Measurements from ENCODE around the gene XCL1. TPM values are rescaled to one million over a fixed set of nuclear protein-coding genes. Genes with fewer than 3 reads are reported as not detected.

The XCL1 gene
- total and polyA plus RNA-seq, 2 of the 13 experiments (the other 11 are each of a cell fraction or from before 2014, with no cell fraction given): 2.5 to 7.6 TPM

DNA sequence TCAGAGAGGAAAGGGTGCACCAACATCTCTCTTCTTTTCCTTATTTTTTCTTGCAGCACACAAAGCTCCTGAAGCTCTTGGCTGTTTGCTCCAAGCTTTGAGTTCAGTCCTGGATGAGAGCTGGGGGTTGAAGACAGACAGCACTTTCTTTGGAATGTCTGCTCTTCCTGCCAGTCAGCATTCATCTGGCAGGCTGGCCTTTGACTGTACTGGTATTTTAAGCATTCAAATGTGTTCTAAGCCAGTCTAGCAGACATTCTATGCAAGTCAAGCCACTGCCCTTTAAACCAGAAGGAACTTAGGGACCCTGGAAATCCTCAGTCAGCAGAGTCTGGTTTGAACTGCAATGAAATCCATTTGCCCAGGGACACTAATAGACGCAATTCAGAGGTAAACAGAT lies 45.0 kb downstream of the XCL1 start:
- Histone ChIP-seq H3K36me3 (replicated peaks in 1 of 2; ENCODE audit: control insufficient read depth in 1 of 2, insufficient read depth in 2 of 2, low read length in 2 of 2) (no peaks in the 10 kb centered on the region), H3K4me2 (ENCODE audit: low read depth, low read length) (no peak overlapping the region), H2AFZ (ENCODE audit: low read length) (no peak overlapping the region), H3K79me2 (ENCODE audit: insufficient read depth, low read length) (no peaks in the 10 kb centered on the region), H4K20me1 (ENCODE audit: insufficient read depth, low read length) (no peaks in the 10 kb centered on the region), H3K27me3 (ENCODE audit: control insufficient read depth in 1 of 2, insufficient read depth in 2 of 2, low read length in 2 of 2) (peaks cover 0 to 2% of the 10 kb centered on the region in 2 experiments; a peak in 3 of 5 replicates), H3K9ac (ENCODE audit: insufficient read depth, low read depth, low read length) (no peak overlapping the region), H3K9me3 (ENCODE audit: low read length) (no peaks in the 10 kb centered on the region), H3K4me1 (ENCODE audit: insufficient read depth, low read length) (no peaks in the 10 kb centered on the region), H3K4me3 (replicated peaks in 1 of 3; ENCODE audit: insufficient read depth in 1 of 3, low read depth in 2 of 3, low read length in 3 of 3) (no peak overlapping the region), H3K27ac (ENCODE audit: extremely low read length, insufficient read depth, low read length) (no peak overlapping the region)
- no peak for TF ChIP-seq MED1 (CRISPR knock-in tag; IDR thresholded peaks at IDR 0.05)
- no peak for TF ChIP-seq ZNF264 (CRISPR knock-in tag; IDR thresholded peaks at IDR 0.05)
- no peak for TF ChIP-seq FLYWCH1 (CRISPR knock-in tag; IDR thresholded peaks at IDR 0.05)
- TF ChIP-seq, protein P1, sequence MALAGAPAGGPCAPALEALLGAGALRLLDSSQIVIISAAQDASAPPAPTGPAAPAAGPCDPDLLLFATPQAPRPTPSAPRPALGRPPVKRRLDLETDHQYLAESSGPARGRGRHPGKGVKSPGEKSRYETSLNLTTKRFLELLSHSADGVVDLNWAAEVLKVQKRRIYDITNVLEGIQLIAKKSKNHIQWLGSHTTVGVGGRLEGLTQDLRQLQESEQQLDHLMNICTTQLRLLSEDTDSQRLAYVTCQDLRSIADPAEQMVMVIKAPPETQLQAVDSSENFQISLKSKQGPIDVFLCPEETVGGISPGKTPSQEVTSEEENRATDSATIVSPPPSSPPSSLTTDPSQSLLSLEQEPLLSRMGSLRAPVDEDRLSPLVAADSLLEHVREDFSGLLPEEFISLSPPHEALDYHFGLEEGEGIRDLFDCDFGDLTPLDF (CRISPR knock-in tag; IDR thresholded peaks at IDR 0.05): no peak
- no peak for TF ChIP-seq ZNF441 (CRISPR knock-in tag; IDR thresholded peaks at IDR 0.05; ENCODE audit: borderline replicate concordance)
- WGBS (ENCODE audit: low lambda C conversion rate): 46% methylated on average over 1 of the region's 1 CpG
- intact Hi-C loops (cut with micrococcal nuclease; ENCODE audit: unreplicated experiment) (no loop called here), in situ Hi-C loops (cut with HindIII; ENCODE audit: extremely low pct_ligation_motif_present, low pct_unique_long_range_greater_than_20kb) (no loop called here)
- CTCF ChIA-PET (ENCODE audit: low intra/inter-chr PET ratio, low total read pairs): no interaction called here
- BruUV-seq (replicated peaks): no TSS peak
- ATAC-seq: no peak
- DNase-seq (ENCODE audit: low spot score): no peak
- POLR2A ChIA-PET: no interaction called here
- no peak for FAIRE-seq

DNA sequence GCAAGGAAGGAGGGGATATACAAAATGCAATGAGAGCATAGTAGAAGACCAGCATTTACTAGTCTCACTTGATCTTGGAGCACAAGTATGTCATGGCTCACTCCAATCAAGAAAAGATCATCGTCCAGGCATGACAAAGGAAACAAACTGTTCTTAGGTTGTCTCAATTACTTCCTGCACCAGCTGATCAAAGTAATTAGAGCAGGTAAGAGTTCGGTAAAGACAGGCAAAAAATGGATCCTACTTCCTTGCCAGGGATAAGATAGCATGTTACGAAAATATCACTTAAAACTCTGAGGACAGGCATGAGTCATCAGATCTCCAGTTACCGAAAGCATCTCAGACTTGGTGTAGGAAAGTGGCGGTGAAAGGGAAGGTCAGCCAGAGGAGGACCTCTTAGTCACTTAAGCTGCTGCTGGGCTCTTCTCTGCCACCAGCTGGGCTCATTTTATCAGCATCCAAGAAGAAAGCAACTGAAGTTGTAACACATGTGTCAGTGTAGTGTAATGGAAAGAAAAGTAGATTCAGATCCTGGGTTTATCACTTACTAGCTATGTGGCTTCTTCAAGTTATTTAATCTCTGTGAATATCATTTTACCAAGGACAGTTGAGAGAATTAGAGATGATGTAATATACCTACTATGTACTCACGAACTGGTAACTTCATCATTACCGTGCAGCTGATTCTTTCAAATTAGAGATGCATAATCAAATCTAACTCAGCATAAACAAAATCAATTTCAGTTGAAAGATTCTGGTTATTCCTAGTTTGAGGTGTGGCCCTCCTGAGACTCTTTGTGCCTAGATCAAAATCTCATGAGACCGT lies 46.8 kb downstream of the XCL1 start:
- no TSS peak for BruUV-seq (replicated peaks)
- WGBS (ENCODE audit: low lambda C conversion rate): 51% methylated on average over 8 of the region's 8 CpGs
- Histone ChIP-seq H2AFZ (ENCODE audit: low read length) (no peak overlapping the region), H3K27ac (ENCODE audit: extremely low read length, insufficient read depth, low read length) (no peak overlapping the region), H3K9ac (ENCODE audit: insufficient read depth, low read depth, low read length) (no peak overlapping the region), H3K79me2 (ENCODE audit: insufficient read depth, low read length) (no peaks in the 10 kb centered on the region), H4K20me1 (ENCODE audit: insufficient read depth, low read length) (no peaks in the 10 kb centered on the region), H3K4me1 (ENCODE audit: insufficient read depth, low read length) (no peaks in the 10 kb centered on the region), H3K4me2 (ENCODE audit: low read depth, low read length) (no peak overlapping the region), H3K4me3 (replicated peaks in 1 of 3; ENCODE audit: insufficient read depth in 1 of 3, low read depth in 2 of 3, low read length in 3 of 3) (no peak overlapping the region), H3K9me3 (ENCODE audit: low read length) (no peaks in the 10 kb centered on the region), H3K27me3 (ENCODE audit: control insufficient read depth in 1 of 2, insufficient read depth in 2 of 2, low read length in 2 of 2) (peaks cover 0 to 5% of the 10 kb centered on the region in 2 experiments; a peak in 2 of 5 replicates), H3K36me3 (replicated peaks in 1 of 2; ENCODE audit: control insufficient read depth in 1 of 2, insufficient read depth in 2 of 2, low read length in 2 of 2) (no peaks in the 10 kb centered on the region)
- ChIA-PET CTCF (ENCODE audit: low intra/inter-chr PET ratio, low total read pairs) (no interaction called here), POLR2A (no interaction called here)
- ATAC-seq: no peak
- no peak for FAIRE-seq
- no peak for DNase-seq (ENCODE audit: low spot score)
- intact Hi-C loops (cut with micrococcal nuclease; ENCODE audit: unreplicated experiment) (no loop called here), in situ Hi-C loops (cut with HindIII; ENCODE audit: extremely low pct_ligation_motif_present, low pct_unique_long_range_greater_than_20kb) (no loop called here)
- TF ChIP-seq ZNF431 (CRISPR knock-in tag; IDR thresholded peaks at IDR 0.05; ENCODE audit: borderline replicate concordance, low read depth): no peak
- TF ChIP-seq SOX13 (IDR thresholded peaks at IDR 0.05): no peak
- no peak for TF ChIP-seq SOX13 (CRISPR knock-in tag; conservative IDR thresholded peaks at IDR 0.05 in 1 of 2, IDR thresholded peaks at IDR 0.05 in 1 of 2)
- no peak for TF ChIP-seq MTA1 (CRISPR knock-in tag; IDR thresholded peaks at IDR 0.05; ENCODE audit: borderline replicate concordance)
- TF ChIP-seq, protein P2, sequence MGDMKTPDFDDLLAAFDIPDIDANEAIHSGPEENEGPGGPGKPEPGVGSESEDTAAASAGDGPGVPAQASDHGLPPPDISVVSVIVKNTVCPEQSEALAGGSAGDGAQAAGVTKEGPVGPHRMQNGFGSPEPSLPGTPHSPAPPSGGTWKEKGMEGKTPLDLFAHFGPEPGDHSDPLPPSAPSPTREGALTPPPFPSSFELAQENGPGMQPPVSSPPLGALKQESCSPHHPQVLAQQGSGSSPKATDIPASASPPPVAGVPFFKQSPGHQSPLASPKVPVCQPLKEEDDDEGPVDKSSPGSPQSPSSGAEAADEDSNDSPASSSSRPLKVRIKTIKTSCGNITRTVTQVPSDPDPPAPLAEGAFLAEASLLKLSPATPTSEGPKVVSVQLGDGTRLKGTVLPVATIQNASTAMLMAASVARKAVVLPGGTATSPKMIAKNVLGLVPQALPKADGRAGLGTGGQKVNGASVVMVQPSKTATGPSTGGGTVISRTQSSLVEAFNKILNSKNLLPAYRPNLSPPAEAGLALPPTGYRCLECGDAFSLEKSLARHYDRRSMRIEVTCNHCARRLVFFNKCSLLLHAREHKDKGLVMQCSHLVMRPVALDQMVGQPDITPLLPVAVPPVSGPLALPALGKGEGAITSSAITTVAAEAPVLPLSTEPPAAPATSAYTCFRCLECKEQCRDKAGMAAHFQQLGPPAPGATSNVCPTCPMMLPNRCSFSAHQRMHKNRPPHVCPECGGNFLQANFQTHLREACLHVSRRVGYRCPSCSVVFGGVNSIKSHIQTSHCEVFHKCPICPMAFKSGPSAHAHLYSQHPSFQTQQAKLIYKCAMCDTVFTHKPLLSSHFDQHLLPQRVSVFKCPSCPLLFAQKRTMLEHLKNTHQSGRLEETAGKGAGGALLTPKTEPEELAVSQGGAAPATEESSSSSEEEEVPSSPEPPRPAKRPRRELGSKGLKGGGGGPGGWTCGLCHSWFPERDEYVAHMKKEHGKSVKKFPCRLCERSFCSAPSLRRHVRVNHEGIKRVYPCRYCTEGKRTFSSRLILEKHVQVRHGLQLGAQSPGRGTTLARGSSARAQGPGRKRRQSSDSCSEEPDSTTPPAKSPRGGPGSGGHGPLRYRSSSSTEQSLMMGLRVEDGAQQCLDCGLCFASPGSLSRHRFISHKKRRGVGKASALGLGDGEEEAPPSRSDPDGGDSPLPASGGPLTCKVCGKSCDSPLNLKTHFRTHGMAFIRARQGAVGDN (CRISPR knock-in tag; IDR thresholded peaks at IDR 0.05): no peak
- TF ChIP-seq ZSCAN22 (CRISPR knock-in tag; IDR thresholded peaks at IDR 0.05): no peak
- no peak for TF ChIP-seq ZNF251 (CRISPR knock-in tag; IDR thresholded peaks at IDR 0.05)
- no peak for TF ChIP-seq RBAK (CRISPR knock-in tag; IDR thresholded peaks at IDR 0.05)
- TF ChIP-seq ZNF7 (CRISPR knock-in tag; IDR thresholded peaks at IDR 0.05): no peak
